ENCODE results near the gene NMS. TPM values are rescaled to one million over a fixed set of nuclear protein-coding genes. Genes with fewer than 3 reads are reported as not detected.

Gene NMS
- total RNA-seq, 1 experiment from 2014 or later = not detected

- no peak for DNase-seq (ENCODE audit: low read depth in 1 of 2, low spot score in 2 of 2)
- H3K36me3 ChIP-seq = no peaks in the 10 kb centered on the region
- H3K27me3 ChIP-seq (replicated peaks) = no peaks in the 10 kb centered on the region; the same call in 1 of the 2 replicates
- no peak overlapping the region for H3K27ac ChIP-seq
- no peaks in the 10 kb centered on the region for H3K9me3 ChIP-seq (replicated peaks)
- no peaks in the 10 kb centered on the region for H3K4me1 ChIP-seq (replicated peaks)
- H3K4me3 ChIP-seq = no peak overlapping the region
Observed at GRCh38 chr2:100517556-100517955, 47.3 kb downstream of the NMS start.

GRCh38 chr2:100518801-100519200 is 48.5 kb downstream of the NMS start:
- Histone ChIP-seq H3K4me3 (no peak overlapping the region), H3K27me3 (replicated peaks) (no peaks in the 10 kb centered on the region; the same call in 1 of the 2 replicates), H3K27ac (no peak overlapping the region), H3K4me1 (replicated peaks) (no peaks in the 10 kb centered on the region), H3K9me3 (replicated peaks) (no peaks in the 10 kb centered on the region), H3K36me3 (no peaks in the 10 kb centered on the region)
- no peak for DNase-seq (ENCODE audit: low read depth in 1 of 2, low spot score in 2 of 2)

GRCh38 chr2:100520224-100520623 is 49.9 kb downstream of the NMS start:
- DNase-seq (ENCODE audit: low read depth in 1 of 2, low spot score in 2 of 2) = no peak
- no peaks in the 10 kb centered on the region for H3K36me3 ChIP-seq

GRCh38 chr2:100522430-100522829 is 52.1 kb downstream of the NMS start:
- Histone ChIP-seq H3K27ac (no peak overlapping the region), H3K9me3 (replicated peaks) (no peaks in the 10 kb centered on the region), H3K4me3 (no peak overlapping the region), H3K36me3 (no peaks in the 10 kb centered on the region), H3K4me1 (replicated peaks) (no peaks in the 10 kb centered on the region), H3K27me3 (replicated peaks) (no peaks in the 10 kb centered on the region)
- no peak for DNase-seq (ENCODE audit: low read depth in 1 of 2, low spot score in 2 of 2)

More at GRCh38 chr2:100520224-100520623, 49.9 kb downstream of the NMS start:
- Histone ChIP-seq H3K27me3 (replicated peaks) (no peaks in the 10 kb centered on the region; the same call in 1 of the 2 replicates), H3K9me3 (replicated peaks) (no peaks in the 10 kb centered on the region), H3K27ac (no peak overlapping the region), H3K4me3 (no peak overlapping the region), H3K4me1 (replicated peaks) (no peaks in the 10 kb centered on the region)

GRCh38 chr2:100524331-100524730 is 54.0 kb downstream of the NMS start:
- Histone ChIP-seq H3K36me3 (no peaks in the 10 kb centered on the region), H3K9me3 (replicated peaks) (no peaks in the 10 kb centered on the region), H3K4me1 (replicated peaks) (no peaks in the 10 kb centered on the region), H3K27me3 (replicated peaks) (no peaks in the 10 kb centered on the region), H3K27ac (no peak overlapping the region), H3K4me3 (no peak overlapping the region)
- DNase-seq (ENCODE audit: low read depth in 1 of 2, low spot score in 2 of 2) = no peak

GRCh38 chr2:100526868-100527267 is 56.6 kb downstream of the NMS start:
- Histone ChIP-seq H3K4me1 (replicated peaks) (no peaks in the 10 kb centered on the region), H3K36me3 (no peaks in the 10 kb centered on the region), H3K4me3 (no peak overlapping the region), H3K9me3 (replicated peaks) (no peaks in the 10 kb centered on the region), H3K27me3 (replicated peaks) (no peaks in the 10 kb centered on the region), H3K27ac (no peak overlapping the region)
- no peak for DNase-seq (ENCODE audit: low read depth in 1 of 2, low spot score in 2 of 2)

GRCh38 chr2:100527440-100528015 is 57.2 kb downstream of the NMS start:
- H3K36me3 ChIP-seq = no peaks in the 10 kb centered on the region

GRCh38 chr2:100529176-100529575 is 58.9 kb downstream of the NMS start:
- H3K4me3 ChIP-seq = no peak overlapping the region
- H3K9me3 ChIP-seq (replicated peaks) = no peaks in the 10 kb centered on the region
- H3K4me1 ChIP-seq (replicated peaks) = no peaks in the 10 kb centered on the region
- DNase-seq (ENCODE audit: low read depth in 1 of 2, low spot score in 2 of 2) = no peak
- no peak overlapping the region for H3K27ac ChIP-seq
- H3K36me3 ChIP-seq = no peaks in the 10 kb centered on the region
- no peaks in the 10 kb centered on the region for H3K27me3 ChIP-seq (replicated peaks)

More at GRCh38 chr2:100527440-100528015, 57.2 kb downstream of the NMS start:
- no peak for DNase-seq (ENCODE audit: low read depth in 1 of 2, low spot score in 2 of 2)
- no peak overlapping the region for H3K27ac ChIP-seq
- no peaks in the 10 kb centered on the region for H3K4me1 ChIP-seq (replicated peaks)
- no peaks in the 10 kb centered on the region for H3K9me3 ChIP-seq (replicated peaks)
- H3K4me3 ChIP-seq = no peak overlapping the region
- H3K27me3 ChIP-seq (replicated peaks) = no peaks in the 10 kb centered on the region

- Histone ChIP-seq H3K27me3 (replicated peaks) (no peaks in the 10 kb centered on the region), H3K36me3 (no peaks in the 10 kb centered on the region)
- no peak for DNase-seq (ENCODE audit: low read depth in 1 of 2, low spot score in 2 of 2)
Observed at GRCh38 chr2:100529900-100530299, 59.6 kb downstream of the NMS start.

More at GRCh38 chr2:100529900-100530299, 59.6 kb downstream of the NMS start:
- Histone ChIP-seq H3K4me1 (replicated peaks) (no peaks in the 10 kb centered on the region), H3K27ac (no peak overlapping the region), H3K4me3 (no peak overlapping the region), H3K9me3 (replicated peaks) (no peaks in the 10 kb centered on the region)

Other genes with a start within 250 kb of the NMS start
- 0.81 TPM in 1 of 2 replicates, not detected in the other for gene LONRF2, start 148.0 kb upstream of the NMS start, total RNA-seq (2014; rRNA removed; shearing (Covaris generic))
- gene CHST10, start 52.8 kb upstream of the NMS start, total RNA-seq (2014; rRNA removed; shearing (Covaris generic)) = 18.6 and 19.0 TPM in 2 replicates
- gene PDCL3, start 92.5 kb downstream of the NMS start, total RNA-seq (2014; rRNA removed; shearing (Covaris generic)) = 30.2 and 33.9 TPM in 2 replicates

Data from SJSA1 (cell line).